B cell (primary cell): Measurements from ENCODE around the gene KCNS1. TPM values are rescaled to one million over a fixed set of nuclear protein-coding genes. Genes with fewer than 3 reads are reported as not detected.
"Not testable (repeated sequence)": the region's sequence is repeated elsewhere in the genome, so short reads cannot be mapped to it uniquely, and the experiment has no call there.

Source experiments
- ATAC-seq: fragments of 200-7000 bp; cut with Tn5 transposase; one replicate; pipeline ENCODE4 v1.10.0; 2021; ENCODE audit warnings: low read depth, mild to moderate bottlenecking, moderate number of reproducible peaks, moderate library complexity
- CTCF ChIA-PET: fragments of 350-600 bp; sonication (Branson Sonifier 250); formaldehyde crosslinking; loops from one replicate; lab custom pipeline; 2021; ENCODE audit warnings: antibody characterized with exemption, inconsistent platforms; lab: Charles Lee
- POLR2A ChIA-PET: fragments of 350-600 bp; sonication (Branson Sonifier 250); formaldehyde crosslinking; loops from one replicate; lab custom pipeline; 2021; ENCODE audit warnings: antibody characterized with exemption; lab: Charles Lee
- DNase-seq: peaks from one replicate; pipeline ENCODE4 v3.0.0; 2013
- H2AFZ ChIP-seq: 2 replicates; pipeline ENCODE4 v1.6.1; 2012; ENCODE audit warnings: mild to moderate bottlenecking, low read depth, low read length; ENCODE audit not compliant: insufficient read depth, poor library complexity, severe bottlenecking
- H3K27ac ChIP-seq, 2 donors: 1 replicate in 1 of 2; 2 replicates in 1 of 2; pipeline ENCODE4 v1.5.1; 2012 to 2013; ENCODE audit warnings: low read length in 2 of 2, mild to moderate bottlenecking in 2 of 2, moderate library complexity in 1 of 2
- H3K27me3 ChIP-seq, 4 experiments: fragments of 200-600 bp in 1 of 4; sonication (generic) in 1 of 4; replicated peaks in 1 of 4; 1 replicate in 2 of 4; 2 replicates in 2 of 4; pipeline versions ENCODE4 v1.6.1 to v1.7.0; 2013 to 2016; ENCODE audit warnings: low read length in 3 of 4, mild to moderate bottlenecking in 2 of 4, mixed read lengths in 1 of 4, moderate library complexity in 1 of 4; ENCODE audit not compliant: insufficient read depth in 4 of 4, control insufficient read depth in 3 of 4; ENCODE audit errors: control extremely low read depth in 1 of 4
- H3K36me3 ChIP-seq, 2 experiments: replicated peaks in 1 of 2; 1 replicate in 1 of 2; 2 replicates in 1 of 2; pipeline versions ENCODE4 v1.6.1 to v1.7.1; 2013; ENCODE audit warnings: low read length in 1 of 2; ENCODE audit not compliant: insufficient read depth in 2 of 2, control insufficient read depth in 1 of 2; ENCODE audit errors: control extremely low read depth in 1 of 2, extremely low read depth in 1 of 2
- H3K4me1 ChIP-seq, 2 donors: fragments of 200-600 bp in 1 of 2; sonication (generic) in 1 of 2; 1 replicate in 1 of 2; 2 replicates in 1 of 2; pipeline versions ENCODE4 v1.5.1 to v1.6.1; 2013 to 2017; ENCODE audit warnings: low read length in 2 of 2; ENCODE audit not compliant: control insufficient read depth in 2 of 2, insufficient read depth in 2 of 2
- H3K4me2 ChIP-seq: replicated peaks from 2 replicates; pipeline ENCODE3; 2012; ENCODE audit warnings: mild to moderate bottlenecking, low read depth, low read length; ENCODE audit not compliant: poor library complexity, severe bottlenecking
- H3K4me3 ChIP-seq, 5 experiments: fragments of 200-600 bp in 1 of 5; sonication (generic) in 1 of 5; 1 replicate in 3 of 5; 2 replicates in 2 of 5; pipeline versions ENCODE4 v1.5.1 to v1.7.0; 2011 to 2016; ENCODE audit warnings: low read length in 4 of 5, mild to moderate bottlenecking in 4 of 5, low read depth in 2 of 5, control low read depth in 1 of 5, moderate library complexity in 1 of 5; ENCODE audit not compliant: insufficient read depth in 1 of 5; ENCODE audit errors: control extremely low read depth in 1 of 5, extremely low read depth in 1 of 5
- H3K79me2 ChIP-seq: fragments of 200-600 bp; sonication (generic); one replicate; pipeline ENCODE4 v1.6.0; 2016; ENCODE audit warnings: low read length; ENCODE audit not compliant: control insufficient read depth, insufficient read depth
- H3K9ac ChIP-seq: fragments of 200-600 bp; sonication (generic); 2 replicates; pipeline ENCODE4 v1.6.1; 2017; ENCODE audit warnings: mild to moderate bottlenecking, low read length, moderate library complexity
- H3K9me3 ChIP-seq, 3 donors: one replicate each; pipeline versions ENCODE4 v1.6.1 to v1.7.1; 2013; ENCODE audit warnings: low read length in 2 of 3; ENCODE audit not compliant: control insufficient read depth in 2 of 3, insufficient read depth in 1 of 3; ENCODE audit errors: control extremely low read depth in 1 of 3
- H4K20me1 ChIP-seq: 2 replicates; pipeline ENCODE4 v1.6.0; 2012; ENCODE audit warnings: mild to moderate bottlenecking, low read length; ENCODE audit not compliant: insufficient read depth, control insufficient read depth, poor library complexity, severe bottlenecking
- H3K27ac Mint-ChIP-seq: one replicate; pipeline ENCODE4 v1.8.0; 2021; ENCODE audit warnings: mixed read lengths
- H3K27me3 Mint-ChIP-seq: one replicate; pipeline ENCODE4 v1.8.0; 2021; ENCODE audit warnings: mixed read lengths
- H3K4me1 Mint-ChIP-seq: one replicate; pipeline ENCODE4 v1.8.0; 2021; ENCODE audit warnings: mixed read lengths
- H3K4me3 Mint-ChIP-seq: one replicate; pipeline ENCODE4 v1.8.0; 2021; ENCODE audit warnings: mixed read lengths
- H3K9me3 Mint-ChIP-seq: one replicate; pipeline ENCODE4 v1.8.0; 2022; ENCODE audit warnings: mixed read lengths; ENCODE audit not compliant: insufficient read depth
- CTCF ChIP-seq: fragments of 200-600 bp; IDR thresholded peaks from one replicate; pipeline ENCODE4 v1.8.0; 2022; ENCODE audit warnings: antibody characterized with exemption, mild to moderate bottlenecking
- EZH2 ChIP-seq: IDR thresholded peaks from 2 replicates; pipeline ENCODE4 v1.6.1; 2012; ENCODE audit warnings: borderline replicate concordance, low read depth, mild to moderate bottlenecking, moderate library complexity, low read length; ENCODE audit not compliant: insufficient read depth, poor library complexity, severe bottlenecking
- WGBS: methylation state at CpG from one replicate; pipeline ENCODE4 v1.1.5; 2013; ENCODE audit warnings: missing lambda C conversion rate; ENCODE audit not compliant: insufficient coverage; 5-methylcytosine and 5-hydroxymethylcytosine counted together
- intact Hi-C: fragments of 100-400 bp; cut with micrococcal nuclease; formaldehyde crosslinking; loops from one replicate; pipeline ENCODE4 v1.10.0; 2022
- polyA plus RNA-seq: library from polyadenylated mRNA; depleted of rRNA; stranded (reverse); fragments of >200 nt; gene quantifications from 2 replicates; pipeline ENCODE4 v1.2.3, GENCODE V29; 2012
- total RNA-seq, 2 donors: library from RNA; stranded (reverse); fragments of 120-200 nt in 1 of 2; gene quantifications; 1 replicate in 1 of 2; 2 replicates in 1 of 2; pipeline versions ENCODE4 v1.2.3 to v1.2.4, GENCODE V29; 2013 to 2022

KCNS1 gene
- total and polyA plus RNA-seq, 2 donors (not counting 1 experiment from before 2014, with no cell fraction given): 0.04 TPM; not detected in 1

DNA sequence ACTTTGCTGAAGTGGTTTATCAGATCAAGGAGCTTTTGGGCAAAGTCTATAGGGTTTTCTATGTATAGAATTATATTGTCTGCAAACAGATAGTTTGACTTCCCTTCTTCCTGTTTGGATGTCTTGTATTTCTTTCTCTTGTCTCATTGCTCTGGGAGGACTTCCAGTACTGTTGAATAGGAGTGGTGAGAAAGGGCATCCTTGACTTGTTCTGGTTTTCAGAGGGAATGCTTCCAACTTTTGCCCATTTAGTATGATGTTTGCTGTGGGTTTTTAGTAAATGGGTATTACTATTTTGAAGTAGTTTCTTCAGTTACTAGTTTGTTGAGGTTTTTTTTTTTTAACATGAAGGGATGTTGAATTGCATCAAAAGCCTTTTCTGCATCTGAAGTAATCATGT, 36.1 kb downstream of the KCNS1 start:
- Histone ChIP-seq H3K4me2 (no peak overlapping the region), H3K79me2 (peaks cover 98% of the 10 kb centered on the region), H3K27ac (peak overlapping the region in 1 of 2 donors; percentile 24), H3K36me3 (peaks cover 13 to 50% of the 10 kb centered on the region in 2 experiments), H4K20me1 (peaks cover 56% of the 10 kb centered on the region), H2AFZ (no peak overlapping the region), H3K4me1 (peaks cover 7 to 11% of the 10 kb centered on the region in 2 donors), H3K9me3 (peaks cover 0 to 1% (median 0%) of the 10 kb centered on the region in 3 donors), H3K9ac (no peak overlapping the region), H3K4me3 (no peak overlapping the region), H3K27me3 (no peaks in the 10 kb centered on the region)
- H3K27me3 Mint-ChIP-seq: no peaks in the 10 kb centered on the region
- TF ChIP-seq CTCF (no peak), EZH2 (no peak)
- peak overlapping the region; percentile 12 for H3K27ac Mint-ChIP-seq
- H3K4me1 Mint-ChIP-seq: peaks cover 51% of the 10 kb centered on the region
- CTCF ChIA-PET: interaction anchor here (1.6 to 2.5 kb wide), 3 partner anchors 21 to 47 kb away, joined by 3 to 9 read pairs (median 9); no protein-coding TSS in a partner anchor
- POLR2A ChIA-PET: no interaction called here
- no peaks in the 10 kb centered on the region for H3K9me3 Mint-ChIP-seq
- ATAC-seq (no peak), DNase-seq (no peak)
- no peak overlapping the region for H3K4me3 Mint-ChIP-seq
- intact Hi-C loops: no loop called here

DNA sequence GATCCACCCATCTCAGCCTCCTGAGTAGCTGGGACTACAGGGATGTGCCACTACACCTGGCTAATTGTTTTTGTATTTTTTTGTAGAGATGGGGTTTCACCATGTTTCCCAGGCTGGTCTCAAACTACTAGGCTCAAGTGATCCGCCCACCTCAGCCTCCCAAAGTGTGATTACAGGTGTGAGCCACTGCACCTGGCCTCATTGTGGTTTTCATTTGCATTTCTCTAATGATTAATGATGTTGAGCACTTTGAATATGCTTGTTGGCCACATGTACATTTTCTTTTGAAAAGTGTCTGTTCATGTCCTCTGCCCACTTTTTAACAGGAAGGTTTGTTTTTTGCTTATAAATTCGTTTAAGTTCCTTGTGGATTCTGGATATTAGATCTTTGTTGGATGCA, 37.8 kb downstream of the KCNS1 start:
- H3K4me2 ChIP-seq, H3K27me3 Mint-ChIP-seq, H3K27ac Mint-ChIP-seq, DNase-seq, intact Hi-C loops, H3K27ac ChIP-seq, POLR2A ChIA-PET, H3K9ac ChIP-seq, ATAC-seq, H3K27me3 ChIP-seq, H2AFZ ChIP-seq, H3K9me3 ChIP-seq, H3K4me3 ChIP-seq, H3K9me3 Mint-ChIP-seq, H3K4me3 Mint-ChIP-seq: not testable (repeated sequence)
- H3K4me1 Mint-ChIP-seq: peaks cover 61% of the 10 kb centered on the region
- peaks cover 94% of the 10 kb centered on the region for H3K79me2 ChIP-seq
- no CpG with 5 or more reads among the region's 2 CpGs for WGBS
- peaks cover 7 to 11% of the 10 kb centered on the region in 2 donors for H3K4me1 ChIP-seq
- peaks cover 43% of the 10 kb centered on the region for H4K20me1 ChIP-seq
- peaks cover 10 to 41% of the 10 kb centered on the region in 2 experiments for H3K36me3 ChIP-seq
- CTCF ChIA-PET: interaction anchor here (1.1 kb wide), 1 partner anchor 228 kb away, joined by 4 read pairs; no protein-coding TSS in a partner anchor
